ENCODE results near the gene FTO.
"Not testable (repeated sequence)": the region's sequence is repeated elsewhere in the genome, so short reads cannot be mapped to it uniquely, and the experiment has no call there.

The FTO gene

GRCh38 chr16:53866520-53866919 is 162.6 kb downstream of the FTO start:
- DNase-seq: no peak

- no peak for DNase-seq
Observed at GRCh38 chr16:53870831-53871230, 166.9 kb downstream of the FTO start.

- peak; percentile 92 for DNase-seq
Observed at GRCh38 chr16:53872248-53873221, 168.6 kb downstream of the FTO start.

- DNase-seq: peak; percentile 17
Observed at GRCh38 chr16:53876811-53877210, 172.9 kb downstream of the FTO start.

GRCh38 chr16:53878216-53878615 is 174.3 kb downstream of the FTO start:
- no peak for DNase-seq

- DNase-seq: peak; percentile 83
Observed at GRCh38 chr16:53881371-53881770, 177.4 kb downstream of the FTO start.

- no peak for DNase-seq
Observed at GRCh38 chr16:53882310-53882709, 178.4 kb downstream of the FTO start.

GRCh38 chr16:53884748-53885147 is 180.8 kb downstream of the FTO start:
- peak; percentile 60 for DNase-seq

GRCh38 chr16:53886482-53887378 is 182.8 kb downstream of the FTO start:
- no peak for DNase-seq

- no peak for DNase-seq
Observed at GRCh38 chr16:53888222-53888621, 184.3 kb downstream of the FTO start.

- not testable (repeated sequence) for DNase-seq
Observed at GRCh38 chr16:53890877-53891276, 186.9 kb downstream of the FTO start.

- DNase-seq: no peak
Observed at GRCh38 chr16:53891409-53892139, 187.6 kb downstream of the FTO start.

- DNase-seq: peak; percentile 91
Observed at GRCh38 chr16:53892155-53892554, 188.2 kb downstream of the FTO start.

GRCh38 chr16:53893731-53894435 is 189.9 kb downstream of the FTO start:
- peak; percentile 92 for DNase-seq

- DNase-seq: no peak
Observed at GRCh38 chr16:53894686-53895085, 190.7 kb downstream of the FTO start.

GRCh38 chr16:53895433-53895832 is 191.5 kb downstream of the FTO start:
- no peak for DNase-seq

GRCh38 chr16:53895851-53896250 is 191.9 kb downstream of the FTO start:
- DNase-seq: peak; percentile 26

- DNase-seq: peak; percentile 64
Observed at GRCh38 chr16:53896722-53897121, 192.8 kb downstream of the FTO start.

GRCh38 chr16:53898993-53899392 is 195.0 kb downstream of the FTO start:
- no peak for DNase-seq

- peak; percentile 56 for DNase-seq
Observed at GRCh38 chr16:53899431-53899830, 195.5 kb downstream of the FTO start.

GRCh38 chr16:53900667-53901066 is 196.7 kb downstream of the FTO start:
- no peak for DNase-seq

- no peak for DNase-seq
Observed at GRCh38 chr16:53901408-53901807, 197.5 kb downstream of the FTO start.
